T follicular helper cell (primary cell): ENCODE data around the gene GFRA3.
"Not testable (repeated sequence)": the region's sequence is repeated elsewhere in the genome, so short reads cannot be mapped to it uniquely, and the experiment has no call there.

Experiments used
- DNase-seq: peaks from one replicate; pipeline ENCODE4 v3.0.0-alpha.2; 2020; ENCODE audit warnings: low read depth
- total RNA-seq, 2 experiments: gene quantifications; one replicate each; lab custom pipeline; 2026; lab: John Stamatoyannopoulos, UW

GFRA3 gene, protein sequence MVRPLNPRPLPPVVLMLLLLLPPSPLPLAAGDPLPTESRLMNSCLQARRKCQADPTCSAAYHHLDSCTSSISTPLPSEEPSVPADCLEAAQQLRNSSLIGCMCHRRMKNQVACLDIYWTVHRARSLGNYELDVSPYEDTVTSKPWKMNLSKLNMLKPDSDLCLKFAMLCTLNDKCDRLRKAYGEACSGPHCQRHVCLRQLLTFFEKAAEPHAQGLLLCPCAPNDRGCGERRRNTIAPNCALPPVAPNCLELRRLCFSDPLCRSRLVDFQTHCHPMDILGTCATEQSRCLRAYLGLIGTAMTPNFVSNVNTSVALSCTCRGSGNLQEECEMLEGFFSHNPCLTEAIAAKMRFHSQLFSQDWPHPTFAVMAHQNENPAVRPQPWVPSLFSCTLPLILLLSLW
- 0 to 0.04 reads per million in 2 experiments for total RNA-seq

DNA sequence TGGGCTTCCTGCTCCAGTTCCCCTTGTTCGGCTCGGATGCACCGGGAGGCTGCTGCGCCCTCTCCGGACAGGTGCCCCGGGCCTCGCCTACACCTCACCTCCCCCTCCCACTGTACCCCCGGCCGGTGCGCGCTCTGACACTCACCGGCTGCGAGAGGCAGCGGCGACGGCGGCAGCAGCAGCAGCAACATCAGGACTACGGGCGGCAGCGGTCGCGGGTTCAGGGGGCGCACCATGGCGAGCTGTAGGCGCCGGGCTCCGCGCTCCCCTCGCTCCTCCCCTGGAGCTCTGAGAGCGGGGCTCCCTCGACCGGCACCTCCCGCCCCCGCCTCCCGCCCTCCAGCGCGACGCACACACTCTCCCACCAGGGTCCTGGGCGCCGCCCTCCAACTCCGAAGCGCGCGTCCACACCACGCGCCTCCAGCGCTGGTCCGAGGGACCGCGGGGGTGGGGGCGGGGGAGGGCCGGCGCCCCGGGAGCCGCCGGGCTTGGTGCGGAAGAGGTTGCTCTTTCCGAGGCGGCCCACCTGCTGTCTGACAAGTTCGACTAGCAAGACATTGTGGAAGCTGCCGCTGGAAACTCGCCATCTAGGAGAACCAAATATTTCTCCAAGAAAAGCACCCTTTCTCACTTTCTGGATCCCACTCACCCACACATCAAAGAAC, at the start of gene GFRA3:
Gene GFRA3, minus strand, starts transcription at position 433 of the 665 bp plus-strand sequence. Its CDS starts 197 bp downstream, at position 236.
- DNase-seq = no peak

DNA sequence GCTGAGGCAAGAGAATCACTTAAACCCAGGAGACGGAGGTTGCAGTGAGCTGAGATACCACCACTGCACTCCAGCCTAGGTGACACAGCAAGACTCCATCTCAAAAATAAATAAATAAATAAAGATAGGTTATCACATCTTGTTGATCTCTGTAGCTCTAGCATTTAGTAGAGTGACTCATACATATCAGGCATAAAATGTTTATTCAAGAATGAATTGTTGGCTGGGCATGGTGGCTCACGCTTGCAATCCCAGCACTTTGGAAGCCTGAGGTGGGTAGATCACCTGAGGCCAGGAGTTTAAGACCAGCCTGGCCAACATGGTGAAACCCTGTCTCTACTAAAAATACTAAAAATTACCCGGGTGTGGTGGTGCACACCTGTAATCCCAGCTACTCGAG, 43.8 kb upstream of the GFRA3 start:
- DNase-seq = not testable (repeated sequence)

DNA sequence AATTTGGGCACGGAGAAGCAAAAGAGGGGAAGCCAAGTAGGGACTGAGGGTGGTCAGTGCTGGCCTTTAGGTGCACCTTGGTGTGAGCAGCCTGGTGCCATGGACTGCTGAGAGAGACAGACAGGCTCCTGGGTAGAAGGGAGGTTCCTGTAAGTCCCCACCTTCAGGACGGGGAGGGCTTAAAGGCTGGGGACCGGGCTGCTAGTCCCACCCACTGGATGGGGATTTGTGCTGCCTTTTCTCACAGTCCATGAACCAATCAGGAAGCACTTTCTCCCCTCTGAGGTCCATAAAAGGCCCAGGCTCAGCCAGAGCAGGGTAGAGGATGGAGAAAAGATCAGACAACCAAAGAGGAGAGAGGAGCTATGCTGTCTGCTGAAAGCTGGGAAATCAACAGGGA, 41.9 kb upstream of the GFRA3 start:
- DNase-seq = no peak

DNA sequence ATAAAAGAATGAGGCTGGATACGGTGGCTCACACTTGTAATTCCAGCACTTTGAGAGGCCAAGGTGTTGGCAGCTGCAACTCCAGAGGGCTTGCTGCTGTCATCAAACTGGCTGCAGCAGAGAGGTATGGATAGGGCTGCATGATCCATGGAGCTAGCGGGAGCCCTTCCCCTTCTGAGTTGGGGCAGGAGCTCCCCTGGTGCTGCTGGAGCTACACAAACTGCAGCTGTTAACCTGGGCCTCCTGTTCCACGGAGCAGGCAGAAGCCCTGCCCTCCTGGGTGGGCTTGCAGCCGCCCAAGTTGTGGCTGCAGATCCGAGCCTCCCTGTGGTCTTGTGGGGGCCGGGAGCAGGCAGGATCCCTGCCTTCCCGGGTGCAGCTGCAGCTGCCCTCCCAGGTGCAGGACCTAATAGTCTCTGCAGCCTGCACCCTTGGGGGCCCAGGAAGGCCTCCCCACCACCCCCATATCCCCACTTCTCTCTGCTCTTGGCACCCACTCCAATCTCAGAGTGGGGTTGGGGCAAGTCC, 41.4 kb upstream of the GFRA3 start:
- DNase-seq = no peak

DNA sequence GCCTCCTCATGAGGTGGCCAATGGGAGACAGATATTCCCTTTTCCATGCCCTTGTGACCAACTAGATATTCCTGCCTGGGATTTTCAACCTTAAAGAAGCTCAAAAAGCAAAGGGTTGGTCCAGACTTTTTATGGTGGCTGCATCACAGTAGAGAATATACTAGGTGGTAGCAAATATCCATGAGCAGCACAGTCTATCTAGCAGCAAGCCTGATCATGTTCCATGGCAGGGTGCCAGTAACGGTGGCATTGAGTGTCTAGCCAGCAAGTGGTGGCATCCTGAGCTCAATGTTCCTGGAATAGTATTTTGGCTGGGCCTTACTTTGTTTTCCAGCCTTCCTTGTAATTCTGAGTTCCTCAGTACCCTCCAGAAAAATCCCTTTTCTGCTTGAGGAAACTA, 31.4 kb upstream of the GFRA3 start:
- DNase-seq = no peak

DNA sequence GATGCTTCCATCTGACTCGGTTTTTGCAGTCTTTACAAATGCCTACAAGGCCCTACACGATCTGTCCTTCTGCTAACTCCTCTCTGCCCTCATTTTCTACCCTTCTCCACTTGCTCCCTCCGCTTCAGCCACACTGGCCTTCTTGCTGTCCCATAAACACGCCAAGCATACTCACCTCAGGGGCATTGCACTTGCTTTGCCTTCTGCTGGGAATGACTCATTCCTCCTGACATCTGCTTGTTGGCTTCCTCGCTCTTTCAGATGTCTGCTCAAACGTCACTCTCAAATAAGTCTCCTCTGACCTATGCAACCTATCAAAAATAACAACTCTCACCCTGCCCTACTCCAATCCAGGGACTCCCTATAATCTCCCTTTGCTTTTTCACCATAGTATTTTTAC, 29.0 kb upstream of the GFRA3 start:
- DNase-seq = no peak

DNA sequence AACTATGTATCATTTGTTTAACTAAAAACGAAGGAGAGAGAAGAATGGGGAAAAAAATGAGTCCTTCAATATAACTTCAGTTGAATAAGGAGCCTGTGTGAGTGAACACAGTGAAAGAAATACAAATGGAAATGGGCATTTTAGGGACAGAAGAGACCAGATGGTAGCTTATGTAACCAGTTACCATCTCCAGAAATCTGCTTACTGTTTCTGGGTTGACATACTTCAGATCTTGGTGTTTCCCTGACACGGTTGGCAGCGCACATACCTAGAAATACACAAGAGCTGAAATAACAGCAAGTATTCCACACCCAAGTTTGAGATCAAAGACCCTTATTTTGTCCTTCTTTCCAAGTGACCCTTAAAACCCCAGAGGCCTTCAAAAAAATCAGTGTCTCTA, 14.9 kb upstream of the GFRA3 start:
- DNase-seq = no peak

DNA sequence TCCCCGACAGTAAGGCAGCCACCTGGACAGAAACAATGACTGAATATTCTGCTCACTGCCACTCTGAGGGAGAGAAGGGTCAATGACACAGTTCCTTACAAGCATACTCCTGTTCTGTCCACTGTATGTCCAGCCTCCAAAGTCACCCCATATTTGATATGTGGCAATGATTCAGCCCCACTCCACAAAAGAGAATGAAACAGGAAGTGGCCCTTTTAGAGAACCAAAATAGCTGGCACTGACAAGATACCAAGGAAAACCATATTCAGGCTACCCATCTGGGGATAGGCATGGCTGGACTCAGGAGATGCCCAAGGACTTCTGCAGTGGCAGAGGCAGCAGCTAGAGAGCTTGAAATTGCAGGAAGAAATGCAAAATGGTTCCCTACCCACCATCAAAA, 12.8 kb upstream of the GFRA3 start:
- no peak for DNase-seq

DNA sequence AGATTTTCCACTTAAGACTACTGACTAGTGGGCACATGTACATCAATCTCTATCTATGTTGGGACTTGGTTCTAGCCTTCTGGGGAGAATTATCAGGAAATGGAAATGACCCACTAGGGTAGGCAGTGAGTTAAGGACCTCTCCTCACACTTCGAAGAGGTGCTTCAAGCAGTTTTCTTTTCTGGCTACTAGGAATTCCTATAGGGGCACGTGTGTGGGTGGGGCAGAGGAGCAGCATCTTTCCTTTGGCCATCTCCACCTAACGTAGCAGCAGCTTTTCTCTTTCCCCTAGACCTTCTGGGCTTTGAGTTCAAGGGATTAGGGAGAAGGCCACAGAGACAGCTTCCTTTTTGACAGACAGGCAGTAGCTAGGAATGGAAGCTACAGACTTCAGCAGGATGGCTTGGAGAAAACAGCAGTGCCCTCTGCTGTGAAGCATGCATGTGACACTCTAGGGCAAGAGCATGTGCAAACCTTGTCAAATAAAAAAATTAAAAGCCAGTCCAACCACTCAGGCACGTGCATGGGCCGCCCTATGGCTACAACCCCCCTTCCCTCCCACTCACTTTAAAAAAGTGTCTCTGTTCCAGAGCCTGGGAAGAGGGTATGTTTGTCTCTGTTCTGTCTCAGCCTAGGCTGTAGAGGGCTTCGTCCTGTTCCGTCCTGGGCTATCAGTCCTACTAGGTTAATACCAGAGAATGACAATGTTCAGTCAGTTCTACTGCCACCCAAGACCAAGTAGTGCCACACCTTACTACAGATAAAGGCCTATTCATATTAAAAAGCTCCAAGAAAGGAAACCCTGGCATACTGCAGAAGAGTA, 8.7 kb upstream of the GFRA3 start:
- no peak for DNase-seq

DNA sequence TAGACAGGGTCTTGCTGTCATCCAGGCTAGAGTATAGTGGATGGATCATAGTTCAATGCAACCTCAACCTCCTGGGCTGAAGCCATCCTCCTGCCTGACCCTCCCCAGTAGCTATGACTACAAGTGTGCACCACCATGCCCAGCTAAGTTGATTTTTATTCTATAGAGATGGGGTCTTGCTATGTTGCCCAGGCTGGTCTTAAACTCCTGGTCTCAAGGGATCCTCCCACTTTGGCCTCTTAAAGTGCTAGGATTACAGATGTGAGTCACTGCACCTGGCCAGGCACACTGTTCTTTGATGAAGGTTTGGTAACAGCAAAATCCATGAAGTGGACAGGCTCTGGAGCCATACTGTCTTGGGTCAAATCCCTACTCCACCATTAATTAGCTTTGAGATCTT, 6.5 kb upstream of the GFRA3 start:
- DNase-seq = no peak

DNA sequence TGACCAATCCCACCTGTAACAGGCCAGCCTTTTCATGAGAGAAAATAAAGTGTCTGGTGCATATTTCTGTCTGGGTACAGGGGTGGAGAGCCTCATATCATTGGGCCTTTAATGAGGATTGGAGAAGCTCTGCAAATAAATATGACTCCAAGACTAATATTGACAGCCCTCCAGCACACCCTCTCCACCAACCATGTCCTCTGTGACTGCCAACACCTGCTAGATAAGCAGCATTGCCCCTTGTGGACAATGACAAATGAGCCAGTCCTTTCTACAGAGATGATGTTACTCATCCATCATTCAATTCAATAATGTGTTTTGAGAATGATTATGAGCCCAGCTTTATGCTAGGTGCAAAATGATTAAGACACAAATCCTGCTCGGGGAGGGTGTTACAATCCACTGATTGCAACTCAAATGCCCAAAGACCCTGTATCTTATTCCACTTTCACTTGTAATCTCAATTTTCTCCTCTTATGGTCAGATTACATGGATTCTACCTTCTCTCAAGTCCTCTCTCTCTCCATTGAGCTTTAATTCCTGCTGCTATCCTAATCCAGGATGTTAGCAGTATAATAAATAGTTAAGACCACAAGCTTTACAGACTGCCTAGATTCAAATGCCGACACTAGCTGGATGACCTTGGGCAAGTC, 2.1 kb upstream of the GFRA3 start:
- no peak for DNase-seq

DNA sequence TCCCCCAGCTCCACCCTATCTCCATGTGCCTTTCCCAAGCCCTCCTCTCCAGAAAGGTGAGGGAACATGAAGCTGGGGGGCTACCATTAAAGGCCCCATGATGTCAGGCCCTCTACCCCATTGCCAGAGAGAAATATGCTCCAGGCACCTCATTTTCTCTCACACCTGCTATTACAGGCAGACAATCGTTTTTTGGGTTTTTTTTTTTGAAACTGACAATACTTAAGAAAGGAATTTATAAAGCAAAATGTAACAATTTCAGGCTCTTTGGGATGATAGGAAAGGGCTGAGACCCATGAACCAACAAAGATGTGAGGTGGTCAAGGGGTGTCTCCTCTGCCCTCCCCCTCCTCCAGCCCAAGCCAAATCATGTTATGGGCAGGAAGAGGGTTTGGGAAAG, 1.5 kb upstream of the GFRA3 start:
- no peak for DNase-seq

DNA sequence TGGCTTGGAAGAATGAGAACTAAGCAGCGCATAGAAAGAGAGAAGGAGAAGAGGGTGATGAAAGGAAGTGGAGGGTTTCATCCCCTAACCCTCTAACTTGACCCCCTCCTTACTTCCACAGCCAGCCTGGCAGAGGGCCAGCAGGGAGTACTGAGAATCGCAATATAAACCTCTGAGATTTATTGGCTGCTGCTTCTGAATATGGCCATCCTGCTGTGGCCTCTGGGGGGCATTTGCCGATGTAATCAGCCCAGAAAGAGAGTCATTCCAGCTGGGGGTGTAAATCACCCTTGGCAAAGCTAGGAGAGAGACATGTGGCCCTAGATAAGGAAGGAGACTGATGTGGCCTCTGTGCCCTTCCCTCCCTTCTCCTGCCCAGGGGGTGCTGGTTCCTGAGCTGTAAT, 960 bp upstream of the GFRA3 start:
- DNase-seq = no peak

DNA sequence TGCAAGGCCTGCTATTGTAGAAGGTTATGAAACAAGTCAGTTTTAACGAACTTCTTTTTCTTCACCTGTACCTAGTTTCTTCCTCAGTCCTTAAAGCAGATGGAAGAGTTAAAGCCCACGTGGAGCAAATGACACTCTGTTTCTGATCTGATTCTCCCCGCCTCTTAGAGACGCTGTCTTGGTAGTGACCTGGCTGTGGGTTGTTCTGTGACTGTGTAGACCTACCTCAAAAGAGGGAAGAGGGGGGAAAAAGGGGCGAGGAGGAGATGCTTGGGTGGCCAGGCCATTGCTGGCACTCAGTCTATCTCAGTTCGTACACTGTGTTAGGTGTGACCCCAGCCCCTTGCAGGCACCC, 610 bp downstream of the GFRA3 start:
- no peak for DNase-seq

DNA sequence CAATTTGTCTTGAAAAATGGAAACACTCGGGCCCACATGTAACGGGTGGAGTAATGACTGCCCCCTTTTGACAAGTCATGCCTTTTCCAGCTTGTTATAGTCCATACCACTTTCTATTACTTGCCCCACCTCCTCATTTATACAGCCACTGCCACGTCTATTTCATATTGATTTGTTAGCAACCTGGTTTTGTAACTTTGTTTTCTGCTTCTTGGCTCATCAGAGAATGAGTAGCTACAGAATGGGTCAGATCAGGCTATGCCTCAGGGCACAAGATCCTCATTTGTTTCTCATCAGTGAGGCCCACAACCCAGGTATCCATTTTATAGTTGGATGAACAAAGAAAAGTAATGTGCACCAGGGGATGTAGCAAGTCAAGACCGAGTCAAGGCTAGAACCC, 1.7 kb downstream of the GFRA3 start:
- DNase-seq = no peak

DNA sequence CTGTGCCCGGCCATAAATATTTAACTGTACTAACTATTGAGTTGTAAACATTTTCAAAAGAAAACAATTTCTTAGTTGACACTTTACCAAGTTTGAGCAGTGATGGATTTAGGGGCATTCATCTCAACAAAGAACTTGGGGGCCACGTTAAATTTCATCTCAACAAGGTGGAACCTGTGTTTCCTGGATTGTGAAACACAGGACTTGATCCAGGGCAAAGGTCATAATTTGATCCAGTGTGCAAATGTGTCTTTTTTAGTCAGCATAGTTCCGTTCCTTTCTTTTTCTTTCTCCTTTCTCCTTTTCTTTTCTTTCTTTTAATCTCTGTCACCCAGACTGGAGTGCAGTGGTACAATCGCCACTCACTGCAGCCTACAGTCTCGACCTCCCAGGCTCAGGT, 3.1 kb downstream of the GFRA3 start:
- no peak for DNase-seq

DNA sequence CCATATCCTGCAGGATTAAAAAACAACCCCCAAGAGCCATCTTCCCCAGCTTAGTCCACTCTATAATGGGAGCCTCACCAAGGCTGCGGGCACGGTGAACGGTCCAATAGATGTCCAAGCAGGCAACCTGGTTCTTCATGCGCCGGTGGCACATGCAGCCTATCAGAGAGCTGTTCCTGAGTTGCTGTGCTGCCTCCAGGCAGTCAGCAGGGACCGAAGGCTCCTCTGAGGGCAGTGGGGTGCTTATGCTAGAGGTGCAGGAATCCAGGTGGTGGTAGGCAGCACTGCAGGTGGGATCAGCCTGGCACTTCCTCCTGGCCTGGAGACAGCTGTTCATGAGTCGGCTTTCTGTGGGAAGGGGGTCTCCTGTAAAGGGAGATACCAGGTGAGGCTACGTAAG, 10.2 kb downstream of the GFRA3 start:
- no peak for DNase-seq

DNA sequence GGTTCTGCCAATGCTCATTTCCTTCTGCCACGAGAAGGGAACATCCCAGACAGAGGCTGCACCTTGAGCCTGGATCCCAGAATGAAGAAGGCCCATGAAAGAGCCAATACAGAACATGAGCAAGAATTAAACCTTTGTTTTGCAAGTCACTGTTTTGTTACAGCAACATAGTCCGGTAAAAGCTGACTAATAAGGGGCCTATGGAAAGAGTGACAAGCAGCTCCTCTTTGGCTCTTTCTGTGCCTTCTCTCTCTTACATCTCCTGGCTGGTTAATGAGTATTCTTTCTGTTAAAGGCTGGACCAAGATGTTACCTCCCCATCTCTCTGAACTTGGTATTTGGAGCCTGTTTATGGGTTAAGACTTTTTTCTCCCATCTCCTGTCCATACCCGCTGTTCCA, 10.8 kb downstream of the GFRA3 start:
- DNase-seq = no peak

DNA sequence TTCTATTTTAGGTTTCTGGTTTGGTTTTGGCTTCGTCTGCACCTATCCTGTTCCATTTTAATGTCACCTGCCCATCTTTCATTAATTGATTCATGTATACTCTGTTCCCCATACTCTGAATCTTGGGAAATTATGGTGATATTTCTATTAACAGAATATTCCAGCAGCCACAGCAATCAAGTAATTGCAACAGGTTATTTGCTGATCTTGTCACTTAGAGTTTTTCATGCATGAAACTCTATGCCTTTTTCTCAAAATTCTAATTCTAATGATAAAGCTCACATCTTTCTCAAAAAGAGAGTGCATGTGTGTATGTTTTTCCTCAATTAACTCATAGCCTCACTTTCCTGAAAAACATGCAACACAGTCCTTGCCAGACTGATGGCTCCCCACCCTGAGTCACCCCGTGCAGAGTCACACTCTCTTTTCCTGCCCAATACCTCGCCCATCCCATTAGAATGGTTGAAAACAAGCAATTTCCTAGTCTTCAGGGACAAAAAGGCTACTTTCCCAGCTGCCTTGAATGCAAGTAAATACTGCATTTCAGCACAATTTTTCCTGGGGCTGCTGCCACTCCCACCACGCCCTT, 15.6 kb downstream of the GFRA3 start:
- DNase-seq = no peak

DNA sequence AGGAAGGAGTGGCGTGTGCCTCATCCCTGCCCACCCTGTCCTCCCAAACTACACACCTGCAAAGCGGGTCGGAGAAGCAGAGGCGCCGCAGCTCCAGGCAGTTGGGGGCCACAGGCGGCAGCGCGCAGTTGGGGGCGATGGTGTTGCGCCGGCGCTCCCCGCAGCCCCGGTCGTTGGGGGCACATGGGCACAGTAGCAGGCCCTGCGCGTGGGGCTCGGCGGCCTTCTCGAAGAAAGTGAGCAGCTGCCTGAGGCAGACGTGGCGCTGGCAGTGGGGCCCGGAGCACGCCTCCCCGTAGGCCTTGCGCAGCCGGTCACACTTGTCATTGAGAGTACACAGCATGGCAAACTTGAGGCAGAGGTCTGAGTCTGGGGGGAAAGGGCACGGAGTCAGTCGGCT, 16.8 kb downstream of the GFRA3 start:
- DNase-seq = no peak

DNA sequence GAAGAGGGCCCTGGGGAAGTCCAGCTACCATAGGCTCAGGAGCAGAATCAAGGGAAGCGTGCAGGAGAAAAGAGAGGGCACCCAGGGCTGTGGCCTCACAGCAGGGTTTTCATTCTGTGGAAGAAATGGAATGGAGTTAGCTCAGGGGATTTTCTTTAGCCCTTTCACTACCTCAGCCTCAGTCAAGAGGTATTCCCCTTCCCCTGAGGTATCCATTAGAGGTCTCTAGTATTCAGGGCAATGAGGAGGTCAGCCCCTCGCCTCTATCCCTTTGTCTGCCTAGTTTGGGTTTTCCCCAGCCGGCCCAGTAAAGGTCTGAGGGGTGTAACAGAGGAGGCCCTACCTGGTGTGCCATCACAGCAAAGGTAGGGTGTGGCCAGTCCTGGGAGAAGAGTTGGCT, 21.5 kb downstream of the GFRA3 start:
- DNase-seq = no peak

DNA sequence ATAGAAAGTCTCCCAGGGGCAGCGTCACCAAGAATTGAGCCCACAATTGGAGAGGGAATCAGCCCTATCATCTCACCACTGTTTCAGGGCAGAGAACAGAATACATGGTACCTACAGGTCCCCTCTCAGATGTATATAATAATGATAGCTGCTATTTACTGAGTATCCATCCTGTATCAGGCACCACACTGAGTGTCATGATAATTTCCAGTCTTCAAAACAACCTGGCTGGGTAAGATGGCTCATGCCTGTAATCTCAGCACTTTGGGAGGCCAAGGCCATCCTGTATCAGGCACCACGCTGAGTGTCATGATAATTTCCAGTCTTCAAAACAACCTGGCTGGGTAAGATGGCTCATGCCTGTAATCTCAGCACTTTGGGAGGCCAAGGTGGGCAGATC, 26.6 kb downstream of the GFRA3 start:
- not testable (repeated sequence) for DNase-seq
